MM.1S (cell line): ENCODE measurements around the gene MOSMO.

Source experiments
- DNase-seq: peaks from one replicate; pipeline ENCODE4 v3.0.0-alpha.2; 2015
- H2AFZ ChIP-seq: fragments of 300-600 bp; sonication (generic); 2 replicates; pipeline ENCODE4 v1.6.0; 2016; ENCODE audit warnings: antibody characterized with exemption, low read length
- H3F3A ChIP-seq: fragments of 300-600 bp; sonication (generic); 2 replicates; pipeline ENCODE4 v1.6.1; 2016; ENCODE audit warnings: mild to moderate bottlenecking, antibody characterized with exemption, low read length, moderate library complexity, mixed read lengths; ENCODE audit not compliant: insufficient read depth
- H3K27ac ChIP-seq: fragments of 300-600 bp; sonication (generic); 2 replicates; pipeline ENCODE4 v1.5.1; 2016; ENCODE audit warnings: mild to moderate bottlenecking, low read length
- H3K27me3 ChIP-seq: fragments of 300-600 bp; sonication (generic); replicated peaks from 2 replicates; pipeline ENCODE4 v1.6.0; 2016; ENCODE audit warnings: low read length; ENCODE audit not compliant: insufficient read depth
- H3K36me3 ChIP-seq: fragments of 300-600 bp; sonication (generic); replicated peaks from 2 replicates; pipeline ENCODE4 v1.6.1; 2016; ENCODE audit warnings: mild to moderate bottlenecking, low read length, mixed read lengths; ENCODE audit not compliant: insufficient read depth
- H3K4me1 ChIP-seq: fragments of 300-600 bp; sonication (generic); 2 replicates; pipeline ENCODE4 v1.6.1; 2016; ENCODE audit warnings: low read length, mixed read lengths
- H3K4me2 ChIP-seq: fragments of 300-600 bp; sonication (generic); 2 replicates; pipeline ENCODE4 v1.6.0; 2016; ENCODE audit warnings: low read depth, low read length
- H3K4me3 ChIP-seq: fragments of 300-600 bp; sonication (generic); 2 replicates; pipeline ENCODE4 v1.5.1; 2016; ENCODE audit warnings: low read length, mixed read lengths
- H3K79me2 ChIP-seq: fragments of 300-600 bp; sonication (generic); 2 replicates; pipeline ENCODE4 v1.6.1; 2016; ENCODE audit warnings: mixed run types, low read length, mixed read lengths
- H3K9ac ChIP-seq: fragments of 300-600 bp; sonication (generic); 2 replicates; pipeline ENCODE4 v1.6.1; 2016; ENCODE audit warnings: low read length, mixed read lengths
- H3K9me2 ChIP-seq: fragments of 300-600 bp; sonication (generic); replicated peaks from 2 replicates; pipeline ENCODE4 v1.6.1; 2016; ENCODE audit warnings: mild to moderate bottlenecking, low read length, mixed read lengths; ENCODE audit not compliant: insufficient read depth
- H3K9me3 ChIP-seq: fragments of 300-600 bp; sonication (generic); replicated peaks from 2 replicates; pipeline ENCODE4 v1.6.1; 2016; ENCODE audit warnings: mild to moderate bottlenecking, low read length, mixed read lengths; ENCODE audit not compliant: insufficient read depth
- H4K20me1 ChIP-seq: fragments of 300-600 bp; sonication (generic); 2 replicates; pipeline ENCODE4 v1.6.1; 2016; ENCODE audit warnings: mild to moderate bottlenecking, low read length, moderate library complexity, mixed read lengths; ENCODE audit not compliant: insufficient read depth
- EZH2 ChIP-seq: fragments of 300-600 bp; sonication (generic); optimal IDR thresholded peaks from 2 replicates; pipeline ENCODE3; 2017; ENCODE audit warnings: low read depth, mild to moderate bottlenecking, antibody characterized with exemption, low read length, mixed read lengths
- EZH2phosphoT487 ChIP-seq: fragments of 300-600 bp; sonication (generic); IDR thresholded peaks from 2 replicates; pipeline ENCODE4 v1.6.1; 2018; ENCODE audit warnings: antibody characterized with exemption, low read length
- TF ChIP-seq, protein P1 (sequence below): fragments of 300-600 bp; sonication (generic); IDR thresholded peaks from 2 replicates; pipeline ENCODE4 v1.5.1; 2016; ENCODE audit warnings: antibody characterized with exemption, low read length, mixed read lengths

MOSMO gene

DNA sequence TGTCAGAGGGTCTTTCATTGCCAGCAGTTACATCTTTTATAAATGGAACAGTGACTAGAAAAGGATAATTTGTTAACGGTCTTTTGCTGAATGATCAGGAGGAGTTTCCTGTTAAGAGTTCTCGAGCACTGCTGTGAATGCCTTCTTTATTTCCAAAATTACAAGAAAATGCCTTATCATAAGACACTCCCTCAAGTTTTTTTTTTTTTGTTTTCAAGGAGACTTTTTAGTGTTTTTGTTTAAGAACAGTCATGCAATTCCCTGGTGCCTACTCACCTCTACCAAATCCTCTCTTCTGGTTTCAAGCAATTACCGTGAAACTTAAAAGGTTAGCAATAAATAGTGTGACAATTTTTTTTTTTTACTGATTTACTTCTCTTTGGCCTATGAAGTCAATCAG lies 65.4 kb downstream of the MOSMO start:
- Histone ChIP-seq H3K9ac (no peak overlapping the region), H3F3A (no peaks in the 10 kb centered on the region), H3K27me3 (no peaks in the 10 kb centered on the region), H3K36me3 (no peaks in the 10 kb centered on the region), H3K4me1 (no peaks in the 10 kb centered on the region), H3K9me3 (no peaks in the 10 kb centered on the region), H3K79me2 (0 out of 2 replicates have a peak, but pooled peaks cover 2% of the 10 kb centered on the region), H3K4me3 (no peak overlapping the region), H2AFZ (no peak overlapping the region), H3K9me2 (no peaks in the 10 kb centered on the region), H3K27ac (no peak overlapping the region), H4K20me1 (no peaks in the 10 kb centered on the region), H3K4me2 (no peak overlapping the region)
- no peak for TF ChIP-seq EZH2
- no peak for TF ChIP-seq EZH2phosphoT487
- TF ChIP-seq, protein P1, sequence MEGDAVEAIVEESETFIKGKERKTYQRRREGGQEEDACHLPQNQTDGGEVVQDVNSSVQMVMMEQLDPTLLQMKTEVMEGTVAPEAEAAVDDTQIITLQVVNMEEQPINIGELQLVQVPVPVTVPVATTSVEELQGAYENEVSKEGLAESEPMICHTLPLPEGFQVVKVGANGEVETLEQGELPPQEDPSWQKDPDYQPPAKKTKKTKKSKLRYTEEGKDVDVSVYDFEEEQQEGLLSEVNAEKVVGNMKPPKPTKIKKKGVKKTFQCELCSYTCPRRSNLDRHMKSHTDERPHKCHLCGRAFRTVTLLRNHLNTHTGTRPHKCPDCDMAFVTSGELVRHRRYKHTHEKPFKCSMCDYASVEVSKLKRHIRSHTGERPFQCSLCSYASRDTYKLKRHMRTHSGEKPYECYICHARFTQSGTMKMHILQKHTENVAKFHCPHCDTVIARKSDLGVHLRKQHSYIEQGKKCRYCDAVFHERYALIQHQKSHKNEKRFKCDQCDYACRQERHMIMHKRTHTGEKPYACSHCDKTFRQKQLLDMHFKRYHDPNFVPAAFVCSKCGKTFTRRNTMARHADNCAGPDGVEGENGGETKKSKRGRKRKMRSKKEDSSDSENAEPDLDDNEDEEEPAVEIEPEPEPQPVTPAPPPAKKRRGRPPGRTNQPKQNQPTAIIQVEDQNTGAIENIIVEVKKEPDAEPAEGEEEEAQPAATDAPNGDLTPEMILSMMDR: no peak
- DNase-seq: no peak

DNA sequence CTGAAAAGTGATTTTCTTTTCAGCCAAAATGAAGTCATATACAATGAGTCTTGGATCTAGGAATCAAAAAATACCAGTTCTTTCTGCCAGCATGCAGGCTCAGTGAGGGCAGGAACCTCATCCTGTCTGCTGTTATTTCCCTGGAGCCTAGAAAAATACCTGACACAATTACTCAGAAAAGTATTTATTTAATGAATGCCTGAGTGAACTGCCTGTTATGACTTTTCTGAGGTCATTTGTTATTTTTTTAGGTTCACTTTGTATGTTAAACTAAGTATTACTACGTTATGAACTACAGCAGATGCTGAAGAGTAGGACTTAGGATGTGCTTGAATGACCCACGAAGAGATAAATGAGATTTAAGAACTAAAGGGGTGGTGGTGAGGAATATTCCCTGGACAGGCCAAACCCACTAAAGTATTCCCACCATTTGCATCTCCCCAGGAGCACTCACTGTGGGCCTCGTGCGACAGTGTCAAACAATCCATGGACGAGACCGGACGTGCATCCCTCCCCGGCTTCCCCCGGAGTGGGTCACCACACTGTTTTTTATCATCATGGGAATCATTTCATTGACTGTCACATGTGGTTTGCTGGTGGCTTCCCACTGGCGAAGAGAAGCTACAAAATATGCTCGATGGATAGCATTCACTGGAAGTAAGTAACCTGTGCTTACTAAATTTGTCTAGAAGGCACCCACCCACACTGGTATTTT lies 67.3 kb downstream of the MOSMO start:
- H2AFZ ChIP-seq: no peak overlapping the region
- no peak for TF ChIP-seq EZH2phosphoT487
- no peak for TF ChIP-seq EZH2
- TF ChIP-seq, protein P1: no peak
- H3K79me2 ChIP-seq: 0 out of 2 replicates have a peak, but pooled peaks cover 2% of the 10 kb centered on the region
- H3K4me3 ChIP-seq: no peak overlapping the region
- DNase-seq: no peak
- no peaks in the 10 kb centered on the region for H3K4me1 ChIP-seq
- H3F3A ChIP-seq: no peaks in the 10 kb centered on the region
- H3K4me2 ChIP-seq: no peak overlapping the region
- no peak overlapping the region for H3K27ac ChIP-seq
- H4K20me1 ChIP-seq: no peaks in the 10 kb centered on the region
- H3K27me3 ChIP-seq: no peaks in the 10 kb centered on the region
- no peaks in the 10 kb centered on the region for H3K36me3 ChIP-seq
- H3K9ac ChIP-seq: no peak overlapping the region
- no peaks in the 10 kb centered on the region for H3K9me2 ChIP-seq
- H3K9me3 ChIP-seq: no peaks in the 10 kb centered on the region

DNA sequence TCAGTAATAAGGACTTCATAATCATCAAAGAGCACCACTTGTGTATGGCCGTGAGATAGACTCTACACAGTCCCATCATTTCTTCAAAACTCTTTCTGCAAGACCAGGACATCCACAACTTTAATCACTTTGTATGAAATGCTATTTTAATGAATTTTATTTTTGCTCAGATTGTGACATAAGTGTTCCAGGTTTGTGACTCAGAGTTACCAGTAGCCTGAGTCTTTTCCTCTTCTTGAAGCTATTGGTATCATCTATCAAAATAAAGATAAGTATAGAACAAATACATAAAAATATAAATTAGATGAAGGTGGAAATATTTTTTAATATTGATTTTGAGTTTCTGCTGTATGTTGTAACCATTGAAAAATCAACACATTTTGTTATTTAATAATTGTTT lies 67.9 kb downstream of the MOSMO start:
- Histone ChIP-seq H3K4me3 (no peak overlapping the region), H3K36me3 (no peaks in the 10 kb centered on the region), H3K4me2 (no peak overlapping the region), H3K9me3 (no peaks in the 10 kb centered on the region), H3K79me2 (0 out of 2 replicates have a peak, but pooled peaks cover 2% of the 10 kb centered on the region), H3K27me3 (no peaks in the 10 kb centered on the region), H4K20me1 (no peaks in the 10 kb centered on the region), H2AFZ (no peak overlapping the region), H3K4me1 (no peaks in the 10 kb centered on the region), H3K9ac (no peak overlapping the region), H3F3A (no peaks in the 10 kb centered on the region), H3K27ac (no peak overlapping the region), H3K9me2 (no peaks in the 10 kb centered on the region)
- no peak for DNase-seq
- TF ChIP-seq, protein P1: no peak
- TF ChIP-seq EZH2 (no peak), EZH2phosphoT487 (no peak)
